Globus pallidus (tissue), 1 donor: ENCODE data around the gene SPATA31D1.
A peak's percentile ranks its signal among the peaks of the same experiment; 100 is the strongest.

Experiments
- DNase-seq: peaks from one replicate; pipeline ENCODE4 v3.0.0-alpha.2; 2015; ENCODE audit warnings: low spot score

The SPATA31D1 gene

DNA sequence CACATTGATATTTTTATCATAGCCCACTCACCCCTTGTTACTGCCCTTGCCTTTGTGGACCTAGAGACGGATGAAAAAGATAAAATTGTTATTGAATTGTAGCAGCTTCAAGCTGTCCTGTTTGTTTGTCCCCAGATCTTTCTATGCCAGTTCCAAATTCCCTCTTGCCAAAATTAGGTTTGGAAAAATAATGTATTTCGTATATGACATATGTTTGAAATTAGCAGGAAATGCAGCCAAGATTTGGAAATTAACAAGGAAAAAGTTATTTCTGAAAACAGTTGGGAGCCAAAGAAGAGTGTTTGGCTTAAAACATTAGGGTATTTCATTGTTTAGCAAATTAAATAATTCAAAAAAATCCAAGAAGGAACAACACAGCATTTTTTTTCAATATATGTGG is 33.5 kb downstream of the SPATA31D1 start:
- no peak for DNase-seq

DNA sequence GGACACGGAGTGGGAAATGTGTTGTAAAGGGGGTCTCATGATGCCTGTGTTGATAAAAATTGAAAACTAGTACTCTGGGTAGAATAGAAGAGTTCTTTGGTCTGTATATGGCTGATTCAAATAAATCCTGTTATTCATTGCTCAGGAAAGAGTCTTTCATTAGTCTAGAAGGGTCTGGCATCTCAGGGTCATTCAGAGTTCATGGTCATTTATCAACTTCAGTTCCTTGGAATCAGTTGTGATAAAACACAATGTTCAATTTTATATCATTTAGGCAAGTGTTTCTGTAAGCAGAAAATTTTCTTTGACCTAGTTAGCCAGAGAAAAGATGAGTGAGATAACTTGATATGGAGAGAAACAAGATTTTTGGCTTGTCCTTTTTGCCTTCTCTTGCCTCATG is 36.3 kb downstream of the SPATA31D1 start:
- DNase-seq = no peak

DNA sequence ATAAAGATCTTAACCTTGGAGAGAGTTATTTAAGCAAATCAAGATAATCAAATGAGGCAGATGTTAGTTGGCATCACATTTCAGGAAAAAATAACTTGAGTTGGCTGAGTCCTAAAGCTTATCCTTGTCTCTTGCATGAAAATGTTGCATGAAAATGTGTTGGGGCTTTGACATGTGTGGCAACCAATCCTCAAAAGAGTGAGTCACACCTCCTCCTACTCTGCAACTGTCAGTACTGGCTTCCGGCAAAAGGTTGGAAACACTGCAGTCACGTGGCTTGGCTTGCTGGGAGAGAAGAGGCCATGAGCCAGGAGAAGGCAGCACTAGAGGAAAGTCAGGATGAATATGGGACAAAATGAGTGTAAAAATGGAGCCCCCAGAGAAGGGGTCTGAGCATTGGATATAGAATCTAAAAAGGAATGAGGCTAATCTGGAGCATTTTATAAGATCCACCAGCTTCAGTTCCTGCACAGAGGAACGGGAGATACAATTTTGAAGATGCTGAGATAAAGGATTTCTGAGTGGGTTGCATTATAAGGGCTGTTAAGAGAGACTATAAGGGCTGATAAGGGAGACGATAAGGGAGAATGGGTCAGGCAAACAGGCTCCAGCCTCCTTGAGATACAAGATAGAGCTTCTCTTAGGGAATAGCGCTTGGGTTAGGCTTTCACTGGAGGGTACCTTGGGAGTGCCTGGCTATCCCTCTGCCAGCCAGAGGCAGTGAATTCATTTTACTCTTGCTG is 43.1 kb downstream of the SPATA31D1 start:
- DNase-seq = peak; percentile 5

DNA sequence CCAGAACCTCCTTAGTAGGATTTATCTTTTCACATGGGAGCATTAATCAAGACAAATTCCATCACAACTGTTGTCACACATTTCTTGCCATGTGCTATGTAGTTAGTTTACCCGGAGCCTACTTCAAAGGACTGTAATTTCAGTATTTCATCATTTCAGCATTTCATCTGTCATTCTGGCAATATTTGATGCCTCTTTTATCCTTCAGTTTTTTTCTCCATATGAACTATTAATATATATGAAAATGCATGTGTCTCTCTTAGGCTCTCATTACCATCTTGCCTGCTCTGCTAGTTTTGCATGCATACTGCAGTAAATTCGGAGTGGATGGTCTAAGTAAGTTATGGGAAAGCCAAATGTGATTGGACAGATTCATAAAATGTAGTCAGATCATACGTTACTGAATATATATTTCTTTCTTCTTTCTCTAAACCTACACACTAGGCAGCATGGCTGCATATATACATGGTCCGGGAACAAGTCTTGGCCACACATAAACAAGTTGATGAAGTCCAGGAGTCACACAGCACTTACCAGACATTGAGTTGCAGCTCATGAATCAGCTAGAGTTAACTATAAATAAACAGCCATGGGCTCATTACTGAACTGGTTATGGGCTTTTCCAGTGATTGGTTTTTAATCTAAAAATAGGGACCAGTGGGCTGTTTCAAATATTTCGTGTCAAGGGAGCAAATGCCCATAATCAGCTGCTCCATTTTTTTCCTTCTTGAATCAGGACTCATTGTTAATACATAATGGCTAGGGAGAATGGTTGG is 46.6 kb downstream of the SPATA31D1 start:
- DNase-seq = no peak

DNA sequence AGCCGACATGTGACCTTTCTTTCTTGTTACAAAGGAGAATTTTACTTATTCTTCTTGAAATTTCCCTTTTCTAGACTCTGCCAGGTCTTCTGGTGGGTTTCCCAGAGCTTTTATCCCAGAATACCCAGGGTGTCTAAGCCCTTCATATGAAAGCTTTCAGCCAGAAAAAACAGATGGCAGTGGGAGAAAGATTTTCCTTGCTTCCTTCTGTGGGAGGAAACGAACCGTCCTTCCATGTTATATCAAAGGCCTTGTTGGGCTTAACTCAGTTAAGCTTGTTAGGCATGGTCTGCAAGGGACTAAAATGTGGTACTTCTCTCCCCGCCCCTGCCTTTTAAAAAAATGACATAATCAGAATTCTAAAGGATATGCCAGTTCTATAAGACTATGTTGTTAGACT is 47.5 kb downstream of the SPATA31D1 start:
- DNase-seq = peak; percentile 3

DNA sequence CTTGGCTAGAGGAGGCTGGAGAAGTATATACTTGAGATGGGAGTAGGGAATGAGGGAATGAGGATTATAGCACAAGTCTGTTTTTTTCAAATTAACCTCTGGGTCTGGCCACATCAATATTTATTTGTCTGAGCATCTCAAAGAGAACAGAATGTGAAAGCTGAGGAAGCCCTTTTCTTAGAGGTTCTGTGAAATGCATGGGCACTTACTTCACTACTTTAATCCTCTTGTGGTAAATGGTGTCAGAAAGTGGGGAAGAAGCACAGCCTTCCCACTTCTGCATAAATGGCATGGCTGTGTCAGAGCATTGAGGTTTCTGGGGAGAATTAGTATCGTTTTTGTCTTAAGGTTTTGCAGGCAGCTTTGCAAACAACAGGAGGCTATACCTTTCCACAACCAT is 48.6 kb downstream of the SPATA31D1 start:
- no peak for DNase-seq

DNA sequence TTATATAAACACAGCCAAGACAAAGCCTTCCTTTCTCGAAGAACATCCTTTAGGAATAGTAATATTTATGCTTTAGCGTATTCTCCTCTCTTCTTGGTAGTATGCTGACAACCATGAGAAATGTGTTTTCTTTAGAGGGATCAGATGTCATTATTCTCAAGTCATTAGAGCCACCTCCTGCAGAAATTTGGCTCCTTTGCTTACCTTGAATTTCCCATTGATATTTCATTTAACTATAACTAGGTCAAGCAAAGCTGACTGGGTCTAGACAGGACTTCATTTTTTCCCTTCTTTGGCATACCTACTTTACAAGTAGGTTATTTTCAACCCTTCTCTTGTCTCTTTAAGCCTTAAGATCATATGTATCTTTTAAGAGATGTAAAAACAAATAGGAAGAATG is 50.3 kb downstream of the SPATA31D1 start:
- no peak for DNase-seq
